ENCODE data around the gene HOXA3. TPM values are rescaled to one million over a fixed set of nuclear protein-coding genes. Genes with fewer than 3 reads are reported as not detected.

Gene HOXA3
- total and polyA plus RNA-seq, 10 of the 15 experiments (the other 5 are each of a cell fraction or from before 2014, with no cell fraction given) = 0.05 TPM; not detected in 9

- TF ChIP-seq ZNF687 (IDR thresholded peaks at IDR 0.05) (no peak), SMARCA5 (IDR thresholded peaks at IDR 0.05) (no peak), YBX1 (IDR thresholded peaks at IDR 0.05) (no peak)
Observed at GRCh38 chr7:27078616-27079233, 73.7 kb downstream of the HOXA3 start (continued).

GRCh38 chr7:27073076-27073475, 79.3 kb downstream of the HOXA3 start:
- Histone ChIP-seq H3K4me2 (ENCODE audit: control insufficient read depth, insufficient read depth) (no peak overlapping the region), H3K79me2 (ENCODE audit: control insufficient read depth, insufficient read depth, low read length) (no peaks in the 10 kb centered on the region), H3K36me3 (ENCODE audit: control insufficient read depth in 2 of 2, insufficient read depth in 2 of 2, low read length in 1 of 2) (no peaks in the 10 kb centered on the region), H4K20me1 (ENCODE audit: control insufficient read depth, insufficient read depth) (no peaks in the 10 kb centered on the region), H2AFZ (ENCODE audit: control insufficient read depth, low read depth, low read length) (no peak overlapping the region), H3K27me3 (replicated peaks in 1 of 2; ENCODE audit: control insufficient read depth in 2 of 2, insufficient read depth in 2 of 2, low read length in 1 of 2) (no peaks in the 10 kb centered on the region), H3K4me3 (no peak overlapping the region), H3K4me1 (ENCODE audit: control insufficient read depth, insufficient read depth, low read length) (no peaks in the 10 kb centered on the region), H3K27ac (ENCODE audit: control insufficient read depth, insufficient read depth) (no peak overlapping the region), H3K9ac (ENCODE audit: control insufficient read depth, insufficient read depth, low read length) (no peak overlapping the region), H3K9me3 (replicated peaks; ENCODE audit: control insufficient read depth, insufficient read depth, low read length) (no peaks in the 10 kb centered on the region)
- no peak for ATAC-seq
- DNase-seq (ENCODE audit: low read depth, low spot score) = no peak
- ChIA-PET SMC1A (ENCODE audit: uncharacterized antibody, unreplicated experiment) (interaction anchor here (1.3 to 4.6 kb wide), 4 partner anchors 9 to 47 kb away, joined by 4 to 21 read pairs (median 6); no protein-coding TSS in a partner anchor), RAD21 (ENCODE audit: unreplicated experiment) (no interaction called here), CTCF (interaction anchor here (0.6 to 1.9 kb wide), 3 partner anchors 9 to 25 kb away, joined by 3 to 10 read pairs (median 3); no protein-coding TSS in a partner anchor), POLR2A (no interaction called here)
- no TSS peak for BruUV-seq (replicated peaks)
- intact Hi-C loops (cut with micrococcal nuclease; ENCODE audit: unreplicated experiment) (no loop called here), in situ Hi-C loops (cut with MboI) (no loop called here)
- no peak for FAIRE-seq
- TF ChIP-seq RELA (IDR thresholded peaks at IDR 0.05; ENCODE audit: borderline replicate concordance, partially characterized antibody) (no peak), SUPT20H (IDR thresholded peaks at IDR 0.05; ENCODE audit: borderline replicate concordance, control insufficient read depth, low read depth, low read length) (no peak), ZNF622 (IDR thresholded peaks at IDR 0.05) (no peak), CREM (IDR thresholded peaks at IDR 0.05; ENCODE audit: low read depth) (no peak), PBX3 (IDR thresholded peaks at IDR 0.05; ENCODE audit: insufficient replicate concordance, low read depth, low read length) (no peak), MYC (IDR thresholded peaks at IDR 0.05; ENCODE audit: insufficient read depth, insufficient read length, insufficient replicate concordance, low read length, severe bottlenecking) (no peak), ATF2 (IDR thresholded peaks at IDR 0.05; ENCODE audit: low read length) (no peak), ZBTB4 (CRISPR knock-in tag; IDR thresholded peaks at IDR 0.05) (no peak)

Data from GM12878 (cell line).